ENCODE measurements around the gene EIF5AL1.
"Not testable (repeated sequence)": the region's sequence is repeated elsewhere in the genome, so short reads cannot be mapped to it uniquely, and the experiment has no call there.

EIF5AL1 gene

DNA sequence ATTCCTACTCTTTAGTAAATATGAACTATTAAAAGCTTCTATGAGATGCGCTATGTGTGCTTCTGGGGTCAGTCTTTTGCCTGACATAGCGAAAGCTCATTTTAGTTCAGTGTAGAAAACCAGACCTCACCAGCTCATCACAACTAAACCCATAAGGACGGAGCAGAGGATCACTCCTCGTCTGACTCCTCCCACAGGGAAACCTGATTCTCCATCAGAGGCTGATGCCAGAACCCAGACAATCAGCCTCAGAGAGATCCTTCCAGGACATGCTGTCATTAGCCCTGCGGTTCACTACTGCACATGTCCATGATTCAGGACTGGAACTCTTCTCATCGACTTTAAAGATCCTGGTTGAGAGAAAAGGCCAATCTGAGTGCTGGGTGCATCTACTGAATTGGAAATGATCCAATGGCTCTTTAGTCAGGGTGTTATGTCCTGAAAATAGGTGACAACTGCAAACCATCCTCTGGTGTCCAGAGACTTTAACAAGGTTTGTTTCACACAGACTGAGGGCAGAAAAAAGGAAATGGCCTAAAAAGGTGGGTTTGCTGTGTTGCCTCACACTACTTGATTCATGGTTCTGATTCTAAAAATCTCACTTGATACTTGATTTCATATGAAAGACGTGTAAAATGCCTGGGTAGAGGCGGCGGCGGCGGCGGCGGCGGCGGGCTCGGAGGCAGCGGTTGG is at the start of gene EIF5AL1:
TSS of gene EIF5AL1 (plus strand) at position 643 of the 693 bp plus-strand sequence. CDS start 117 bp downstream, outside the sequence.
- not testable (repeated sequence) for DNase-seq

GRCh38 chr10:79463578-79464496 is 48.5 kb upstream of the EIF5AL1 start:
- no peak for DNase-seq

DNA sequence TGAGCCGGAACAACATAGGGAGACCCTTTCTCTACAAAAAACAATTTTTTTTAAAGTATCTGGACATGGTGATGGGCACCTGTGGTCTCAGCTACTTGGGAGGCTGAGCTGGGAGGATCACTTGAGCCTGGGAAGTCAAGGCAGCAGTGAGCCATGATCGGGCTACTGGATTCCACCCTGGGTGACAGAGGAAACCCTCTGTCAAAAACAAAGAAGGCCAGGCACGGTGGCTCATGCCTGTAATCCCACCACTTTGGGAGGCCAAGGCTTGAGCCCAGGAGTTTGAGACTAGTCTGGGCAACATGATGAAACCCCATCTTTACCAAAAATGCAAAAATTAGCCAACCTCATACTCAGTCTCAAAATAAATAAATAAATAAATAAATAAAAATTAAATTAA is 47.0 kb upstream of the EIF5AL1 start:
- no peak for DNase-seq

- DNase-seq: no peak
Measured at GRCh38 chr10:79468015-79468560, 44.2 kb upstream of the EIF5AL1 start.

GRCh38 chr10:79468841-79469585 is 43.3 kb upstream of the EIF5AL1 start:
- DNase-seq: no peak

- DNase-seq: no peak
Measured at GRCh38 chr10:79470096-79470495, 42.2 kb upstream of the EIF5AL1 start.

DNA sequence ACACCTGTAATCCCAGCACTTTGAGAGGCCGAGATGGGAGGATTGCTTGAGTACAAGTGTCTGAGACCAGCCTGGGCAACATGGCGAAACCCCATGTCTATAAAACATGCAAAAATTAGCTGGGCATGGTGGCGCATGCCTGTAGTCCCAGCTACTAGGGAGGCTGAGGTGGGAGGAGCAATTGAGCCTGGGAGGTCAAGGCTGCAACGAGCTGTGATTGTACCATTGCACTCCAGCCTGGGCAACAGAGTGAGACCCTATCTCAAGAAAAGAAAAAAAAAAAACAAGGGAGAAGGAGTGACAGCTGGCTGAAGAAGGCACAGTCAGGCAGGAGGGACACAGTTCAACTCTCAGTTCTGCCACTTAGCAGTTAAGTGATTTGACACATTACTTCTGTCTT is 40.6 kb upstream of the EIF5AL1 start:
- no peak for DNase-seq

GRCh38 chr10:79472449-79472848 is 39.9 kb upstream of the EIF5AL1 start:
- DNase-seq: no peak

DNA sequence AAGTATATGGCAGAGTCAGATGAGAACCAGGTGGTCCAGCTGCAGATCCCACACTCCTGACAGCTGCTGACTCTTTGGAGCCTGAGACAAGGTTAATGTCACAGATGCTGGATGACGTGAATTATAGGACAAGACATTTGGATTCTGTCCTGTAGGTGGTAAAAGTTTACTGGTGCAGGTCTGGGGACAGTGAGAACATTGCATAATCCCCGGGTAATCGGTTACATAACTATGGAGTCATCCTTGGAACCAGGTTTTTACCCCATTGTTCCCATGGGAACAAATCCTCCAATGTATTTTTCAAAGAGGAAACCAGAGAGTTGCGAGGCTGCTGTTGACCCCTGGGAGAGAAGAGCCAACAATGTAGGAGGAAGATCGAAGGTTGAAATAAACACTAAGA is 39.4 kb upstream of the EIF5AL1 start:
- DNase-seq: no peak

- no peak for DNase-seq
Measured at GRCh38 chr10:79473496-79474095, 38.7 kb upstream of the EIF5AL1 start.

- no peak for DNase-seq
Measured at GRCh38 chr10:79475119-79475653, 37.1 kb upstream of the EIF5AL1 start.

GRCh38 chr10:79475877-79476276 is 36.5 kb upstream of the EIF5AL1 start:
- DNase-seq: no peak

DNA sequence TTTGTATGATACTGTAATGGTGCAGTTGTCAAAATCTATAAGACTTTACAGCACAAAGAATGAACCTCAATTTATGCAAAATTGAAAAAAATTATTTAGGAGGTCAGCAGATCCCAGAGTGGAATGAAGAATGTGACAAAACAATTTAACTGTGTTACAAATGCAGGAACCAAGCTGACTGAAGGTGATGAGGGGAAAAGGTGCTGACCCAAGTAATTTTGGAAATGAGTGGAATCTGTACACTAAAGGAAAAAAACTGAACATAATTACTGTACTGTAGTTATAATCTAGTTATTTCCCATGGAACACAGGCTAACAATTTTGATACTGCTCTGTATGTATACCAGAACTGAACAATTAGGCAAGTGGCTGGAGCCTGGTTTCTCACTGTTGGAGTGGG is 35.7 kb upstream of the EIF5AL1 start:
- no peak for DNase-seq

- DNase-seq: no peak
Measured at GRCh38 chr10:79477456-79477855, 34.9 kb upstream of the EIF5AL1 start.

- DNase-seq: no peak
Measured at GRCh38 chr10:79479283-79479909, 32.9 kb upstream of the EIF5AL1 start.

DNA sequence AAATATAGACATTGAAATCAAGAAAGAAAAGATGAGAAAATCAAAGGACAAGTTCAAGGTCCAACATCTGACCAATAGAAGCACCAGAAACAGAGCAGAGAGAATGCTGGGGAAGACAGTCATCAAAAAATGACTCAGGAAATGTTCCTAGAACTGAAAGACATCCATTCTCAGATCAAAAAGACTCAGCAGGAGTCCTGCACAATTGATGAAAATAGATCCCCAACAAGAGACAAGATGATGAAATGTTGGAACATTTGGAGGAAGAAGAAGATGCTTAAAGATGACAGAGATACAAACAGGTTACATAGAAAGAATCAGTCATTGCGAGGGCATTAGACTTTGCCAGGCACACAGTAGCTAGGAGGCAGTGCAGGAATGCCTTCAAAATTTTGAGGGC is 30.0 kb upstream of the EIF5AL1 start:
- DNase-seq: no peak

DNA sequence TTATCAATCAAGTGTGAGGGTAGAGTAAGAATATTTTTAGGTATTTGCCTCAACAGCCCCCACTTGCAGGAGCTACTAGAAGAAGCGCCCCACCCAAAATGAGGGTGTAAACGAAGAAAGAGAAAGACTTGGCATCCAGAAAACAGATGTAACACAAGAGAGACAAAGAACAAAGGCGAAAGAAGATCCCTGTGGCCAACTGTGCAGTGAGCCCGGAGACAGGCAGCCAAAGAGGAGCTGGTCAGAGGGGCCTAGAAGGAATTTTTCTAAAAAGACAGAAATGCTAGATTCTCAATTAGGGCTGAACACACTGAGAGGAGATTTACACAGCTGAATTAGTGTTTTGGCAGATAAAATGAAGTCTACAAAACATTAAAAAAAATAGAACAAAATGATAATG is 29.6 kb upstream of the EIF5AL1 start:
- DNase-seq: no peak

DNA sequence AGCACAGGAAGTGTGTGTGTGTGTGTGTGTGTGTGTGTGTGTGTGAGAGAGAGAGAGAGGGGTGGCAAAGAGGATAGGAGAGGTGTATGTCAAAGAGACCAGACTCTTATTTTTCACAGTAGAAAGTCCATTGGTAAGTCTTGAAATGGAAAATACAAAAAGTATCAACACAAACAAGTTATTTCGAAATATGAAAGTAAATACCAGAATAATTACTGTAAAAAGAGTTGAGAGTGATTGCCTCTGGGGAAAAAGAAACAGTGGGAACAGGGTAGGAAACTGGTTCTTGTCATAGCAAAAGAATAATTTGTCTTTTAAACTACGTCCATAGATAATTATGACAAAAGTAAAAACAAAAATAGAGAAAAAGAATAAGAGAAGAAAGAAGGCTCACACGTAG is 29.0 kb upstream of the EIF5AL1 start:
- DNase-seq: no peak

DNA sequence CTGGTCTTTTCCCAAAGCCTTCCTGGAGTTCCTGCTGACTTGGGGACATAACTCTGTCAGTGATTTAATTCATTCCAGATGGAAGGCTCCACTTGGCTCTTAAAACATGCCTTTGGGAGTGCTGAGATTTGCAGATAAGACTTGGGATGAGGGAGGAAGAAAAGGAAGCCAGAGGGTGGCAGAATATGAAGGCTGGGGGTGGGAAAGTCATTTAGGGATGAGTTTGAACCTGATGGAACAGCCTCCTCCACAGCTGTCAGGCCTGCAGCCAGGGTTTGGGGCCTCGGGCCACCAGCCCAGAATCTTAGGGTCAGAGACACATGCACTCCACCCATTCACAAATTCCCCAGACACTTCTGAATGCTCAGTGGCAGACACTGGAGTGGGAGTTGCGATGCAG is 28.4 kb upstream of the EIF5AL1 start:
- DNase-seq: no peak

DNA sequence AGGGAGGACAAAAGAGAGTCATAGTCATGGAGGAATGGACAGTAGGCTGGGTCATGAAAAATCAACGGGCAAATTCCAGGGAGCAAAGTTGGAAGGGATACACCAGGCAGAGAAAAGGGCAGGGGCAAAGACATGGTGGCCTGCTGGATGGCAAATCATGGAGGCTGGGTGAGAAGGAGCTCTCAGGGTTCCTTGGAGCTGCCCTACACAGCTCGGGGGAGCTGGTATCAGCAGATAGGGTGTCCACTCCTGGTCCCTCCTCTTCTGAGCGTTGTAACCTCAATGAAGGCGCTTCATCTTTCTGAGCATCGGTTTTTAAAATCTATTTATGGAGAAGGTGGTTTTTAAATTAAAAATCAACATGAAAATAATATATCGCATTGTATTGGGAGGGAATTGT is 27.9 kb upstream of the EIF5AL1 start:
- no peak for DNase-seq

- peak; percentile 22 for DNase-seq
Measured at GRCh38 chr10:79487296-79488194, 24.8 kb upstream of the EIF5AL1 start.
